OCI-LY7 (cell line): ENCODE data around the gene GNAO1. TPM values are rescaled to one million over a fixed set of nuclear protein-coding genes. Genes with fewer than 3 reads are reported as not detected.
A peak's percentile ranks its signal among the peaks of the same experiment; 100 is the strongest.

Source experiments
- Bru-seq: library from RNA; stranded (reverse); fragments of 400-500 nt; gene quantifications from one replicate; lab custom pipeline; 2021; lab: Mats Ljungman, UMichigan
- BruChase-seq, 2 experiments: library from RNA; stranded (reverse); fragments of 400-500 nt; gene quantifications; one replicate each; lab custom pipeline; 2021; lab: Mats Ljungman, UMichigan
- BruUV-seq: library from RNA; stranded (reverse); fragments of 400-500 nt; replicated peaks from 2 replicates; lab custom pipeline; 2021; lab: Mats Ljungman, UMichigan
- CTCF ChIA-PET: fragments of 300-600 bp; sonication (Branson Sonifier 250); formaldehyde crosslinking; loops from one replicate; lab custom pipeline; 2022; ENCODE audit warnings: antibody characterized with exemption; ENCODE audit not compliant: unreplicated experiment; lab: Charles Lee
- POLR2A ChIA-PET: fragments of 300-600 bp; sonication (Branson Sonifier 250); formaldehyde crosslinking; loops from one replicate; lab custom pipeline; 2022; ENCODE audit warnings: antibody characterized with exemption; lab: Charles Lee
- DNase-seq: peaks from one replicate; pipeline ENCODE4 v3.0.0-alpha.2; 2015; ENCODE audit warnings: low spot score
- H2AFZ ChIP-seq: fragments of 200-600 bp; sonication (generic), shearing (Covaris generic); 2 replicates; pipeline ENCODE4 v1.6.1; 2014; ENCODE audit warnings: mild to moderate bottlenecking, antibody characterized with exemption, low read length, moderate library complexity
- H3K27ac ChIP-seq: fragments of 200-600 bp; sonication (generic); 2 replicates; pipeline ENCODE4 v1.5.1; 2014; ENCODE audit warnings: mixed run types, low read depth, mild to moderate bottlenecking, moderate library complexity, low read length, inconsistent platforms; ENCODE audit not compliant: poor library complexity, severe bottlenecking
- H3K36me3 ChIP-seq: fragments of 200-600 bp; sonication (generic); 2 replicates; pipeline ENCODE4 v1.6.1; 2014; ENCODE audit warnings: mild to moderate bottlenecking, antibody characterized with exemption, low read length, moderate library complexity, mixed read lengths; ENCODE audit not compliant: insufficient read depth
- H3K4me1 ChIP-seq: fragments of 200-600 bp; sonication (generic); 2 replicates; pipeline ENCODE4 v1.5.1; 2014; ENCODE audit warnings: mild to moderate bottlenecking, low read length; ENCODE audit not compliant: insufficient read depth, poor library complexity, severe bottlenecking
- H3K4me2 ChIP-seq: fragments of 200-600 bp; sonication (generic); 2 replicates; pipeline ENCODE4 v1.6.1; 2014; ENCODE audit warnings: mild to moderate bottlenecking, low read length
- H3K4me3 ChIP-seq: fragments of 200-600 bp; sonication (generic); 2 replicates; pipeline ENCODE4 v1.5.1; 2014; ENCODE audit warnings: mild to moderate bottlenecking, low read depth, low read length; ENCODE audit not compliant: poor library complexity, severe bottlenecking
- H3K79me2 ChIP-seq: fragments of 200-600 bp; sonication (generic); 2 replicates; pipeline ENCODE4 v1.6.1; 2016; ENCODE audit warnings: low read depth, mild to moderate bottlenecking, low read length, moderate library complexity, mixed read lengths; ENCODE audit not compliant: insufficient read depth
- H3K9me2 ChIP-seq: fragments of 200-600 bp; sonication (generic); 2 replicates; pipeline ENCODE4 v1.6.1; 2016; ENCODE audit warnings: mild to moderate bottlenecking, low read length, mixed read lengths; ENCODE audit not compliant: insufficient read depth
- H3K9me3 ChIP-seq: fragments of 200-600 bp; sonication (generic); 2 replicates; pipeline ENCODE4 v1.6.1; 2014; ENCODE audit warnings: mild to moderate bottlenecking, mixed run types, low read length, mixed read lengths
- H4K20me1 ChIP-seq: fragments of 200-600 bp; sonication (generic); 2 replicates; pipeline ENCODE4 v1.6.1; 2014; ENCODE audit warnings: mild to moderate bottlenecking, antibody characterized with exemption, low read length, moderate library complexity, mixed read lengths; ENCODE audit not compliant: insufficient read depth
- EZH2phosphoT487 ChIP-seq: fragments of 200-600 bp; sonication (generic); IDR thresholded peaks from 2 replicates; pipeline ENCODE4 v1.6.1; 2018; ENCODE audit warnings: low read depth, borderline replicate concordance, mild to moderate bottlenecking, mixed run types, antibody characterized with exemption, low read length, moderate library complexity, mixed read lengths
- intact Hi-C: fragments of 100-400 bp; cut with micrococcal nuclease; formaldehyde crosslinking; loops from one replicate; pipeline ENCODE4 v1.10.0; 2022; ENCODE audit not compliant: unreplicated experiment
- long read RNA-seq: library from polyadenylated mRNA; stranded (forward); transcript quantifications from one replicate; pipeline ENCODE4 v2.0.0, GENCODE V29; 2022
- total RNA-seq, 2 experiments: library from RNA; depleted of rRNA in 1 of 2; stranded (reverse); fragments of >200 nt in 1 of 2; shearing (Covaris generic) in 1 of 2; gene quantifications; 2 replicates each; pipeline ENCODE4 v1.2.3, GENCODE V29; 2014 to 2022
- TF ChIP-seq, protein P1 (sequence below): fragments of 200-600 bp; sonication (generic); conservative IDR thresholded peaks from 2 replicates; pipeline ENCODE4 v1.5.1; 2014; ENCODE audit warnings: mild to moderate bottlenecking, antibody characterized with exemption, low read length, moderate library complexity, mixed read lengths

The GNAO1 gene
- total RNA-seq (2014; rRNA removed; shearing (Covaris generic)) (not detected in 2 replicates), total RNA-seq (2022) (not detected in 2 replicates), Bru-seq, nascent RNA (percentile 4 among the genes with signal in this experiment), BruChase-seq, experiment 1, labeled RNA remaining after a 6-hour chase (not detected), BruChase-seq, experiment 2, labeled RNA remaining after a 2-hour chase (not detected)
- long read RNA-seq = 0 reads

DNA sequence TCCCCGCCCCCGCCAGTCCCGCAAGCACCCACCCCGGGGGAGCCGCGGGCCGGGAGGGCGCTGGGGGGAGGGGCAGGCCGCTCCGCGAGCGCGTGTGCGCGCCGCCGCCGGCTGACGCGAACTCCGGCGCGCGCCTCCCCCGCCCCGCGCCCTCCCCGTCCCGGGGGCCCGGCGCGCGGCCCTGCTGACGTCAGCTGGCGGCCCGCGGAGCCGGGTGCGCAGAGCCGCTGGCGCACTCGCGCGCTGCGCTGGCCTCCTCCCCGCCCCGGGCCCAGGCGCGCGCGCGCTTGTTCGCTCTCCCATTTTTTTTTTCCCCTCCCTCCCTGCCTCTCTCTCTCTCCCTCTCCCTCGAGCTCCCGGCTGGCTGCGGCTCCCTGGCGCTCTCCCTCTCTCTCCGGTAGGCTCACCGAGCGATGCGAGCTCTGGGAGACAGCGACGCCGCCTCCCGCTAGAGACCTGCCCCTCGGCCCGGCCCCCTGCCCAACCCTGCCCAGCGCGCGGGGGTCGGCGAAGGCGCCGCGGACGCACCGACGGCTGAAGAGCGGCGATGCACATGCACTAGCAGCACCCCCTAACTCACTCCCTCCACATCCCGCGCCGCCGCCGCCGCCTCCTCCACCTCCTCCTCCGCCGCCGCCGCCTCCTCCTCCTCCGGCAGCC, at the start of gene GNAO1:
TSS of gene GNAO1 (plus strand) at position 334 of the 660 bp plus-strand sequence. CDS start 747 bp downstream, outside the sequence.
- DNase-seq = no peak
- H3K4me2 ChIP-seq = no peak within 1 kb of the TSS
- BruUV-seq = no TSS peak
- H3K27ac ChIP-seq = no peak within 1 kb of the TSS
- ChIA-PET CTCF (no interaction called here), POLR2A (no interaction called here)
- no peak within 1 kb of the TSS for H2AFZ ChIP-seq
- H3K4me1 ChIP-seq = no peaks in the 10 kb centered on the region
- TF ChIP-seq, protein P1, sequence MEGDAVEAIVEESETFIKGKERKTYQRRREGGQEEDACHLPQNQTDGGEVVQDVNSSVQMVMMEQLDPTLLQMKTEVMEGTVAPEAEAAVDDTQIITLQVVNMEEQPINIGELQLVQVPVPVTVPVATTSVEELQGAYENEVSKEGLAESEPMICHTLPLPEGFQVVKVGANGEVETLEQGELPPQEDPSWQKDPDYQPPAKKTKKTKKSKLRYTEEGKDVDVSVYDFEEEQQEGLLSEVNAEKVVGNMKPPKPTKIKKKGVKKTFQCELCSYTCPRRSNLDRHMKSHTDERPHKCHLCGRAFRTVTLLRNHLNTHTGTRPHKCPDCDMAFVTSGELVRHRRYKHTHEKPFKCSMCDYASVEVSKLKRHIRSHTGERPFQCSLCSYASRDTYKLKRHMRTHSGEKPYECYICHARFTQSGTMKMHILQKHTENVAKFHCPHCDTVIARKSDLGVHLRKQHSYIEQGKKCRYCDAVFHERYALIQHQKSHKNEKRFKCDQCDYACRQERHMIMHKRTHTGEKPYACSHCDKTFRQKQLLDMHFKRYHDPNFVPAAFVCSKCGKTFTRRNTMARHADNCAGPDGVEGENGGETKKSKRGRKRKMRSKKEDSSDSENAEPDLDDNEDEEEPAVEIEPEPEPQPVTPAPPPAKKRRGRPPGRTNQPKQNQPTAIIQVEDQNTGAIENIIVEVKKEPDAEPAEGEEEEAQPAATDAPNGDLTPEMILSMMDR = no peak
- TF ChIP-seq EZH2phosphoT487 = no peak
- no peaks in the 10 kb centered on the region for H3K36me3 ChIP-seq
- no peaks in the 10 kb centered on the region for H3K79me2 ChIP-seq
- no peaks in the 10 kb centered on the region for H3K9me2 ChIP-seq
- intact Hi-C loops = no loop called here
- no peaks in the 10 kb centered on the region for H3K9me3 ChIP-seq
- H4K20me1 ChIP-seq = no peaks in the 10 kb centered on the region
- no peak within 1 kb of the TSS for H3K4me3 ChIP-seq

DNA sequence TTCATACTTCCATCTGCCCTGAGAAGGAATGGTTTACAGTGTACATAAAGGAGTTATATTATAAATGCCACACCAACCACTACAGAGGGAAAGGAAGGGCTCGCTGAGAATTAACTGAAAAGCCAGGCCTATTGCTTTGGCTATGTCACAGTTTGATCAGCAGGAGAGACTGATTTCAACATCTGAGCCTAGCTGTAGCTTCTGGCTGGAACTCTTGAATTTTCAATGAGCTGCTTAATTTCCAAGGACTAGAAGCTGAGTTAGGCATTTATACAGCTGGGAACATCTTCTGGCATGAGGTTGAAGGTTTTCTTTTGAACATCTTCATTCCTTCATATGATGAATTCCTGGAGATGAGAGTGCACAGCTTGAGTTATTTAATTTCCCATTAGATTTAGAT, 47.6 kb upstream of the GNAO1 start:
- Histone ChIP-seq H2AFZ (no peak overlapping the region), H3K4me3 (no peak overlapping the region), H3K9me3 (no peaks in the 10 kb centered on the region), H3K9me2 (no peaks in the 10 kb centered on the region), H3K4me1 (no peaks in the 10 kb centered on the region), H3K36me3 (no peaks in the 10 kb centered on the region), H4K20me1 (no peaks in the 10 kb centered on the region), H3K79me2 (no peaks in the 10 kb centered on the region), H3K27ac (no peak overlapping the region), H3K4me2 (no peak overlapping the region)
- intact Hi-C loops = no loop called here
- POLR2A ChIA-PET = interaction anchor here (0.7 kb wide), 1 partner anchor 107 kb away, joined by 3 read pairs; no protein-coding TSS in a partner anchor
- DNase-seq = no peak
- BruUV-seq = no TSS peak
- CTCF ChIA-PET = no interaction called here
- no peak for TF ChIP-seq EZH2phosphoT487
- TF ChIP-seq, protein P1 = no peak

DNA sequence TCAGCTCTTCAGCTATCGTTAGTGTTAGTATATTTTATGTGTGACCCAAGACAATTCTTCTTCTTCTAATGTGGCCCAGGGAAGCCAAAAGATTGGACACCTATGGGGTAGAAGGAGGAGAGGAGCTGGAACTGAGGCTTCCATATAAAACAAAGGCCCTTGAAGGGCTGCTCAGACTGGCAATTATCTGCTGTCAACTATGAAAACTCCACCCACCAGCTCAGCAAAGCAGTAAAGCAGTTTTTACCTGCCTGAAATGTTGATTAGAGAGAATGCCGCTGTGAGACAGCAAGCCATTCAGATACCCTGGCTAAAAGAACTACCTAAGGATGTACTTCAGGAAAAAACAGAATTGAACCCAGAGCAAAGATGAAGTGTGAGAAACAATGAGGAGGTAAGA, 45.9 kb upstream of the GNAO1 start:
- H2AFZ ChIP-seq = no peak overlapping the region
- H3K9me2 ChIP-seq = no peaks in the 10 kb centered on the region
- no peaks in the 10 kb centered on the region for H3K4me1 ChIP-seq
- H4K20me1 ChIP-seq = no peaks in the 10 kb centered on the region
- H3K4me2 ChIP-seq = no peak overlapping the region
- TF ChIP-seq EZH2phosphoT487 = no peak
- TF ChIP-seq, protein P1 = no peak
- no peak for DNase-seq
- no peaks in the 10 kb centered on the region for H3K36me3 ChIP-seq
- intact Hi-C loops = no loop called here
- BruUV-seq = no TSS peak
- H3K27ac ChIP-seq = no peak overlapping the region
- no peak overlapping the region for H3K4me3 ChIP-seq
- H3K79me2 ChIP-seq = no peaks in the 10 kb centered on the region
- ChIA-PET POLR2A (interaction anchor here (0.6 kb wide), 1 partner anchor 167 kb away, joined by 4 read pairs; no protein-coding TSS in a partner anchor), CTCF (no interaction called here)
- no peaks in the 10 kb centered on the region for H3K9me3 ChIP-seq
